Parathyroid adenoma (tissue), 2 donors: ENCODE results near the gene ST3GAL3.
A peak's percentile ranks its signal among the peaks of the same experiment; 100 is the strongest.

Experiments
- H2AFZ ChIP-seq: fragments of 300-600 bp; sonication (generic); one replicate; pipeline ENCODE4 v1.7.0; 2017; ENCODE audit warnings: antibody characterized with exemption, mild to moderate bottlenecking
- H3K27ac ChIP-seq: fragments of 300-600 bp; sonication (generic); one replicate; pipeline ENCODE4 v1.7.0; 2017
- H3K27me3 ChIP-seq: fragments of 300-600 bp; sonication (generic); one replicate; pipeline ENCODE4 v1.7.0; 2017; ENCODE audit warnings: low read length; ENCODE audit not compliant: control insufficient read depth, insufficient read depth
- H3K36me3 ChIP-seq: fragments of 300-600 bp; sonication (generic); one replicate; pipeline ENCODE4 v1.7.0; 2017; ENCODE audit warnings: low read length; ENCODE audit not compliant: control insufficient read depth, insufficient read depth
- H3K4me1 ChIP-seq: fragments of 300-600 bp; sonication (generic); one replicate; pipeline ENCODE4 v1.7.0; 2017; ENCODE audit warnings: control low read depth
- H3K4me2 ChIP-seq: fragments of 300-600 bp; sonication (generic); one replicate; pipeline ENCODE4 v1.7.0; 2017; ENCODE audit warnings: low read length
- H3K4me3 ChIP-seq: fragments of 300-600 bp; sonication (generic); one replicate; pipeline ENCODE4 v1.7.0; 2017; ENCODE audit warnings: low read depth, low read length
- H3K79me2 ChIP-seq: fragments of 300-600 bp; sonication (generic); one replicate; pipeline ENCODE4 v1.7.0; 2017; ENCODE audit warnings: control low read depth
- H3K9ac ChIP-seq: fragments of 300-600 bp; sonication (generic); one replicate; pipeline ENCODE4 v1.7.0; 2017; ENCODE audit warnings: mild to moderate bottlenecking
- H3K9me3 ChIP-seq: fragments of 300-600 bp; sonication (generic); one replicate; pipeline ENCODE4 v1.7.0; 2017; ENCODE audit warnings: low read length; ENCODE audit not compliant: control insufficient read depth
- CTCF ChIP-seq: fragments of 300-600 bp; sonication (generic); IDR thresholded peaks from one replicate; pipeline ENCODE4 v1.7.0; 2017; ENCODE audit warnings: antibody characterized with exemption, mild to moderate bottlenecking
- donor health status: primary hyperparathyroidism.

Gene ST3GAL3

GRCh38 chr1:43934986-43935324 is 227.6 kb downstream of the ST3GAL3 start:
- no peaks in the 10 kb centered on the region for H3K36me3 ChIP-seq
- H3K27ac ChIP-seq = no peak overlapping the region
- H3K27me3 ChIP-seq = no peaks in the 10 kb centered on the region
- no peaks in the 10 kb centered on the region for H3K79me2 ChIP-seq
- no peaks in the 10 kb centered on the region for H3K9me3 ChIP-seq
- H3K9ac ChIP-seq = no peak overlapping the region
- no peak overlapping the region for H2AFZ ChIP-seq
- H3K4me1 ChIP-seq = peaks cover 20% of the 10 kb centered on the region
- TF ChIP-seq CTCF = no peak
- H3K4me3 ChIP-seq = no peak overlapping the region
- H3K4me2 ChIP-seq = no peak overlapping the region

- Histone ChIP-seq H3K4me1 (peaks cover 20% of the 10 kb centered on the region), H3K36me3 (no peaks in the 10 kb centered on the region), H2AFZ (peak overlapping the region; percentile 15), H3K4me3 (no peak overlapping the region), H3K27ac (no peak overlapping the region), H3K79me2 (no peaks in the 10 kb centered on the region), H3K27me3 (no peaks in the 10 kb centered on the region), H3K4me2 (no peak overlapping the region), H3K9me3 (no peaks in the 10 kb centered on the region), H3K9ac (no peak overlapping the region)
- TF ChIP-seq CTCF = no peak
Measured at GRCh38 chr1:43935711-43936427, 228.5 kb downstream of the ST3GAL3 start.

- Histone ChIP-seq H2AFZ (peak overlapping the region; percentile 66), H3K36me3 (no peaks in the 10 kb centered on the region), H3K4me2 (peak overlapping the region; percentile 10), H3K9ac (no peak overlapping the region), H3K27ac (peak overlapping the region; percentile 62), H3K4me1 (peaks cover 20% of the 10 kb centered on the region), H3K4me3 (no peak overlapping the region), H3K79me2 (no peaks in the 10 kb centered on the region), H3K27me3 (no peaks in the 10 kb centered on the region), H3K9me3 (no peaks in the 10 kb centered on the region)
- peak; percentile 14 for TF ChIP-seq CTCF
Measured at GRCh38 chr1:43936431-43937151, 229.3 kb downstream of the ST3GAL3 start.

- no peak for TF ChIP-seq CTCF
- Histone ChIP-seq H3K4me2 (no peak overlapping the region), H3K27me3 (no peaks in the 10 kb centered on the region), H3K27ac (peak overlapping the region; percentile 62), H3K9ac (no peak overlapping the region), H3K9me3 (no peaks in the 10 kb centered on the region), H3K79me2 (no peaks in the 10 kb centered on the region), H2AFZ (no peak overlapping the region), H3K36me3 (no peaks in the 10 kb centered on the region), H3K4me1 (peaks cover 20% of the 10 kb centered on the region), H3K4me3 (no peak overlapping the region)
Measured at GRCh38 chr1:43937179-43937865, 230.0 kb downstream of the ST3GAL3 start.
